H9 (cell line): ENCODE results near the gene FCRLA. TPM values are rescaled to one million over a fixed set of nuclear protein-coding genes. Genes with fewer than 3 reads are reported as not detected.

Experiments
- DNase-seq: peaks from one replicate; pipeline ENCODE4 v3.0.0-alpha.2; 2017
- H2AFZ ChIP-seq: one replicate; pipeline ENCODE4 v1.6.1; 2013; ENCODE audit warnings: mild to moderate bottlenecking, low read length, control low read depth, moderate library complexity
- H2AK5ac ChIP-seq: 2 replicates; pipeline ENCODE4 v1.6.1; 2013; ENCODE audit warnings: low read length, control low read depth, mixed read lengths; ENCODE audit not compliant: insufficient read length
- H2BK120ac ChIP-seq: one replicate; pipeline ENCODE4 v1.6.1; 2013; ENCODE audit warnings: low read depth, mild to moderate bottlenecking, low read length, control low read depth, inconsistent platforms; ENCODE audit not compliant: poor library complexity, severe bottlenecking
- H2BK12ac ChIP-seq: 2 replicates; pipeline ENCODE4 v1.6.1; 2013; ENCODE audit warnings: low read length, control low read depth, mixed read lengths, low read depth; ENCODE audit not compliant: insufficient read length
- H2BK15ac ChIP-seq: 2 replicates; pipeline ENCODE4 v1.6.1; 2013; ENCODE audit warnings: low read depth, low read length, control low read depth
- H2BK20ac ChIP-seq: one replicate; pipeline ENCODE4 v1.6.1; 2013; ENCODE audit warnings: low read depth, mild to moderate bottlenecking, low read length, control low read depth, inconsistent platforms; ENCODE audit not compliant: poor library complexity, severe bottlenecking
- H2BK5ac ChIP-seq: 2 replicates; pipeline ENCODE4 v1.6.1; 2013; ENCODE audit warnings: low read length, control low read depth, mixed read lengths; ENCODE audit not compliant: insufficient read length
- H3K14ac ChIP-seq: 2 replicates; pipeline ENCODE4 v1.6.1; 2013; ENCODE audit warnings: low read length, control low read depth; ENCODE audit not compliant: insufficient read depth
- H3K18ac ChIP-seq: 2 replicates; pipeline ENCODE4 v1.6.1; 2013; ENCODE audit warnings: low read depth, mild to moderate bottlenecking, mixed read lengths, low read length, control low read depth; ENCODE audit not compliant: insufficient read length
- H3K23ac ChIP-seq: 2 replicates; pipeline ENCODE4 v1.6.1; 2013; ENCODE audit warnings: low read length, control low read depth, mixed read lengths, low read depth; ENCODE audit not compliant: insufficient read length
- H3K23me2 ChIP-seq: 2 replicates; pipeline ENCODE4 v1.6.1; 2013; ENCODE audit warnings: low read depth, mild to moderate bottlenecking, mixed read lengths, low read length, control low read depth; ENCODE audit not compliant: insufficient read length, poor library complexity, severe bottlenecking
- H3K27ac ChIP-seq: 2 replicates; pipeline ENCODE4 v1.5.1; 2013; ENCODE audit warnings: low read length, control low read depth, mixed read lengths, low read depth; ENCODE audit not compliant: insufficient read length
- H3K27me3 ChIP-seq: 2 replicates; pipeline ENCODE4 v1.6.1; 2013; ENCODE audit warnings: low read length, control low read depth, inconsistent platforms; ENCODE audit not compliant: insufficient read depth
- H3K4ac ChIP-seq: 2 replicates; pipeline ENCODE4 v1.6.1; 2013; ENCODE audit warnings: low read depth, mild to moderate bottlenecking, control low read depth, inconsistent platforms, low read length, moderate library complexity
- H3K4me1 ChIP-seq: 2 replicates; pipeline ENCODE4 v1.6.1; 2013; ENCODE audit warnings: low read length, control low read depth, inconsistent platforms; ENCODE audit not compliant: insufficient read depth
- H3K4me2 ChIP-seq: 2 replicates; pipeline ENCODE4 v1.6.1; 2013; ENCODE audit warnings: low read length, control low read depth, mixed read lengths; ENCODE audit not compliant: insufficient read length, insufficient read depth
- H3K56ac ChIP-seq: 2 replicates; pipeline ENCODE4 v1.6.1; 2013; ENCODE audit warnings: low read depth, mild to moderate bottlenecking, mixed read lengths, low read length, control low read depth; ENCODE audit not compliant: insufficient read length
- H3K79me1 ChIP-seq: 2 replicates; pipeline ENCODE4 v1.6.1; 2013; ENCODE audit warnings: low read depth, mild to moderate bottlenecking, moderate library complexity, low read length, control low read depth, inconsistent platforms; ENCODE audit not compliant: insufficient read depth, poor library complexity, severe bottlenecking
- H3K79me2 ChIP-seq: 2 replicates; pipeline ENCODE4 v1.6.1; 2013; ENCODE audit warnings: low read length, control low read depth, inconsistent platforms; ENCODE audit not compliant: insufficient read depth
- H3K9ac ChIP-seq: 2 replicates; pipeline ENCODE4 v1.6.1; 2013; ENCODE audit warnings: low read length, control low read depth, mixed read lengths; ENCODE audit not compliant: insufficient read length; ENCODE audit errors: extremely low read depth
- H3K9me3 ChIP-seq: one replicate; pipeline ENCODE4 v1.6.1; 2013; ENCODE audit warnings: low read depth, low read length, inconsistent platforms; ENCODE audit not compliant: control insufficient read depth
- H3T11ph ChIP-seq: one replicate; pipeline ENCODE4 v1.6.1; 2013; ENCODE audit warnings: mild to moderate bottlenecking, low read length, control low read depth, inconsistent platforms
- H4K20me1 ChIP-seq: one replicate; pipeline ENCODE4 v1.6.1; 2013; ENCODE audit not compliant: control insufficient read depth, insufficient read length, insufficient read depth
- H4K5ac ChIP-seq: 2 replicates; pipeline ENCODE4 v1.6.1; 2013; ENCODE audit warnings: low read depth, mild to moderate bottlenecking, mixed read lengths, low read length, control low read depth; ENCODE audit not compliant: insufficient read length
- H4K8ac ChIP-seq: replicated peaks from 2 replicates; pipeline ENCODE4 v1.6.1; 2013; ENCODE audit warnings: low read length, control low read depth, mixed read lengths, low read depth; ENCODE audit not compliant: insufficient read length
- H4K91ac ChIP-seq: 2 replicates; pipeline ENCODE4 v1.6.1; 2013; ENCODE audit warnings: low read depth, mild to moderate bottlenecking, moderate library complexity, mixed read lengths, low read length, control low read depth; ENCODE audit not compliant: insufficient read length
- H3K27ac Mint-ChIP-seq, 3 experiments: 2 replicates in 2 of 3; 3 replicates in 1 of 3; pipeline ENCODE4 v1.8.0; 2020 to 2021; ENCODE audit warnings: mixed read lengths in 3 of 3, mild to moderate bottlenecking in 1 of 3, moderate library complexity in 1 of 3
- H3K27me3 Mint-ChIP-seq: 2 replicates; pipeline ENCODE4 v1.8.0; 2021; ENCODE audit warnings: low read depth, mild to moderate bottlenecking, moderate library complexity, mixed read lengths
- H3K36me3 Mint-ChIP-seq, 3 experiments: 2 replicates in 2 of 3; 3 replicates in 1 of 3; pipeline ENCODE4 v1.8.0; 2020 to 2021; ENCODE audit warnings: low read depth in 3 of 3, mixed read lengths in 3 of 3; ENCODE audit not compliant: insufficient read depth in 1 of 3
- H3K4me1 Mint-ChIP-seq, 2 experiments: 2 replicates each; pipeline ENCODE4 v1.8.0; 2020; ENCODE audit warnings: mixed read lengths in 2 of 2
- H3K4me3 Mint-ChIP-seq, 2 experiments: 2 replicates in 1 of 2; 3 replicates in 1 of 2; pipeline ENCODE4 v1.8.0; 2020 to 2021; ENCODE audit warnings: mild to moderate bottlenecking in 2 of 2, mixed read lengths in 2 of 2, moderate library complexity in 1 of 2
- H3K9me3 Mint-ChIP-seq, 2 experiments: 2 replicates in 1 of 2; 3 replicates in 1 of 2; pipeline ENCODE4 v1.8.0; 2020; ENCODE audit warnings: mild to moderate bottlenecking in 2 of 2, mixed read lengths in 2 of 2, moderate library complexity in 1 of 2
- CTCF ChIP-seq: fragments of 200-600 bp; sonication (generic); conservative IDR thresholded peaks from 3 replicates; pipeline ENCODE4 v1.8.0; 2021; ENCODE audit warnings: antibody characterized with exemption, mild to moderate bottlenecking
- WGBS: extraction: QIAGEN DNeasy Blood & Tissue Kit; methylation state at CpG from one replicate; pipeline ENCODE4 v1.1.7; 2013; ENCODE audit warnings: missing lambda C conversion rate, low lambda C conversion rate, mixed read lengths; ENCODE audit not compliant: insufficient read length; ENCODE audit errors: extremely low coverage; 5-methylcytosine and 5-hydroxymethylcytosine counted together
- total RNA-seq: library from RNA; stranded (reverse); gene quantifications from 2 replicates; pipeline ENCODE4 v1.2.1, GENCODE V29; 2021

The FCRLA gene
- total RNA-seq, 1 experiment from 2014 or later = not detected

GRCh38 chr1:161749509-161750407 is 42.7 kb downstream of the FCRLA start, which contains the start of gene DUSP12:
Gene DUSP12, plus strand, starts transcription at chr1:161749786. Its CDS starts 16 bp downstream, at chr1:161749802.
- WGBS = no CpG with 5 or more reads among the region's 65 CpGs
- Histone ChIP-seq H3T11ph (no peak within 1 kb of the TSS), H4K20me1 (no peaks in the 10 kb centered on the region), H3K27ac (peak within 1 kb of the TSS; percentile 7), H2BK20ac (no peak within 1 kb of the TSS), H2BK5ac (no peak within 1 kb of the TSS), H4K5ac (peak within 1 kb of the TSS; percentile 23), H3K9me3 (no peaks in the 10 kb centered on the region), H3K79me2 (no peaks in the 10 kb centered on the region), H2BK12ac (no peak within 1 kb of the TSS), H3K27me3 (no peaks in the 10 kb centered on the region), H2BK15ac (no peak within 1 kb of the TSS), H2BK120ac (no peak within 1 kb of the TSS), H3K23me2 (no peaks in the 10 kb centered on the region), H3K4me1 (no peaks in the 10 kb centered on the region), H3K14ac (peak within 1 kb of the TSS; percentile 96), H2AK5ac (no peak within 1 kb of the TSS), H4K91ac (no peak within 1 kb of the TSS), H2AFZ (no peak within 1 kb of the TSS), H3K18ac (peak within 1 kb of the TSS; percentile 90), H3K79me1 (peaks cover 3% of the 10 kb centered on the region), H4K8ac (no peak within 1 kb of the TSS), H3K4me2 (peak within 1 kb of the TSS; percentile 41), H3K56ac (no peak within 1 kb of the TSS), H3K4ac (no peak within 1 kb of the TSS), H3K23ac (no peak within 1 kb of the TSS), H3K9ac (peak within 1 kb of the TSS; percentile 89)
- H3K27ac Mint-ChIP-seq = peak within 1 kb of the TSS; percentile 99 to 100 (median 100)
- H3K9me3 Mint-ChIP-seq = peaks cover 0 to 5% of the 10 kb centered on the region in 2 experiments; a peak in 1 of 5 replicates
- H3K4me1 Mint-ChIP-seq = peaks cover 6 to 13% of the 10 kb centered on the region in 2 experiments
- H3K36me3 Mint-ChIP-seq = peaks cover 26 to 42% (median 37%) of the 10 kb centered on the region in 3 experiments
- peaks cover 19% of the 10 kb centered on the region for H3K27me3 Mint-ChIP-seq
- H3K4me3 Mint-ChIP-seq = peak within 1 kb of the TSS; percentile 98
- no peak; the same call in 2 of the 3 replicates for TF ChIP-seq CTCF
- peak; percentile 95 for DNase-seq
